ENCODE data around the gene PCARE.

DNA sequence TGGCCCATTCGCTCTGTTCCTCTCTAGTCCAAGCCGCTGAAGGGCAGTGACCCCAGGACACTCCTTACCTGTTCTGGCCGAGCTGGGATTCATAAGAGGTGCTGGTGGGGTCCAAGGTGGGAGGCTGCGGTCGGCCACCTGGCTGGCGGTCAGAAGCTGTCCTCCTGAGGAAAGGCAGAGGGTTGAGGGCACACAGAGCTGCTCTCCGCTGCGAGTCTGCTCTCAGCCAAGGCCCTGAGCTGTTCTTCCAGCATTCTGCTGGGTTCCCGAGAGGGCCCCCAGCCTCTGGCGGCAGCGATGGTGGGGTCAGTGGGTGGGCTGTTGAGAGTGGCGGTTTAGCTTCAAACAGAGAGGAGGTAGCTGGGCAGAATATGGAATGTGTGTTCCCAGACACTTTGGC lies 3.8 kb downstream of the PCARE start:
- TF ChIP-seq, protein P1, sequence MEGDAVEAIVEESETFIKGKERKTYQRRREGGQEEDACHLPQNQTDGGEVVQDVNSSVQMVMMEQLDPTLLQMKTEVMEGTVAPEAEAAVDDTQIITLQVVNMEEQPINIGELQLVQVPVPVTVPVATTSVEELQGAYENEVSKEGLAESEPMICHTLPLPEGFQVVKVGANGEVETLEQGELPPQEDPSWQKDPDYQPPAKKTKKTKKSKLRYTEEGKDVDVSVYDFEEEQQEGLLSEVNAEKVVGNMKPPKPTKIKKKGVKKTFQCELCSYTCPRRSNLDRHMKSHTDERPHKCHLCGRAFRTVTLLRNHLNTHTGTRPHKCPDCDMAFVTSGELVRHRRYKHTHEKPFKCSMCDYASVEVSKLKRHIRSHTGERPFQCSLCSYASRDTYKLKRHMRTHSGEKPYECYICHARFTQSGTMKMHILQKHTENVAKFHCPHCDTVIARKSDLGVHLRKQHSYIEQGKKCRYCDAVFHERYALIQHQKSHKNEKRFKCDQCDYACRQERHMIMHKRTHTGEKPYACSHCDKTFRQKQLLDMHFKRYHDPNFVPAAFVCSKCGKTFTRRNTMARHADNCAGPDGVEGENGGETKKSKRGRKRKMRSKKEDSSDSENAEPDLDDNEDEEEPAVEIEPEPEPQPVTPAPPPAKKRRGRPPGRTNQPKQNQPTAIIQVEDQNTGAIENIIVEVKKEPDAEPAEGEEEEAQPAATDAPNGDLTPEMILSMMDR (IDR thresholded peaks at IDR 0.05; ENCODE audit: low read length): no peak
- no peak for TF ChIP-seq EZH2 (optimal IDR thresholded peaks at IDR 0.05; ENCODE audit: low read depth, low read length)
